GM12875 (cell line): ENCODE measurements around the gene MYH15.

Experiments used
- H3K4me3 ChIP-seq: one replicate; pipeline ENCODE4 v1.5.1; 2011; ENCODE audit warnings: low read depth, low read length, control low read depth
- TF ChIP-seq, protein P1 (sequence below): IDR thresholded peaks from 2 replicates; pipeline ENCODE4 v1.5.1; 2011; ENCODE audit warnings: low read depth, mild to moderate bottlenecking, control low read depth, inconsistent platforms, low read length, moderate library complexity, borderline replicate concordance; ENCODE audit not compliant: insufficient read depth

MYH15 gene

DNA sequence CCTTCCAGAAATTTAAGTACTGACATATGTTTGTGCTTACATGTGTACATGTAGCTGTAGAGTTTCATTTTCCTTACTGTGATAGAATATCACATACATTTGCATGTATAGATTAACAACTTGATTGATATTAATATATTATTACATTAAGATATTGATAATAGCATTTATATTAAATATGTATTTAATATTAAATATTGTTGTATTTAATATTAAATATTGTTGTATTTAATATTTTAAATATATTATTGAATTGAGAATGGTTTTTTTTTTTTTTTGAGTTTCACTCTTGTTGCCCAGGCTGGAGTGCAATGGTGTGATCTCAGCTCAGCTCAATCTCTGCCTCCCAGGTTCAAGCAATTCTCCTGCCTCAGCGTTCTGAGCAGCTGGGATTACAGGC is 76.5 kb downstream of the MYH15 start:
- H3K4me3 ChIP-seq, result no peak overlapping the region
- TF ChIP-seq, protein P1, sequence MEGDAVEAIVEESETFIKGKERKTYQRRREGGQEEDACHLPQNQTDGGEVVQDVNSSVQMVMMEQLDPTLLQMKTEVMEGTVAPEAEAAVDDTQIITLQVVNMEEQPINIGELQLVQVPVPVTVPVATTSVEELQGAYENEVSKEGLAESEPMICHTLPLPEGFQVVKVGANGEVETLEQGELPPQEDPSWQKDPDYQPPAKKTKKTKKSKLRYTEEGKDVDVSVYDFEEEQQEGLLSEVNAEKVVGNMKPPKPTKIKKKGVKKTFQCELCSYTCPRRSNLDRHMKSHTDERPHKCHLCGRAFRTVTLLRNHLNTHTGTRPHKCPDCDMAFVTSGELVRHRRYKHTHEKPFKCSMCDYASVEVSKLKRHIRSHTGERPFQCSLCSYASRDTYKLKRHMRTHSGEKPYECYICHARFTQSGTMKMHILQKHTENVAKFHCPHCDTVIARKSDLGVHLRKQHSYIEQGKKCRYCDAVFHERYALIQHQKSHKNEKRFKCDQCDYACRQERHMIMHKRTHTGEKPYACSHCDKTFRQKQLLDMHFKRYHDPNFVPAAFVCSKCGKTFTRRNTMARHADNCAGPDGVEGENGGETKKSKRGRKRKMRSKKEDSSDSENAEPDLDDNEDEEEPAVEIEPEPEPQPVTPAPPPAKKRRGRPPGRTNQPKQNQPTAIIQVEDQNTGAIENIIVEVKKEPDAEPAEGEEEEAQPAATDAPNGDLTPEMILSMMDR, result no peak

DNA sequence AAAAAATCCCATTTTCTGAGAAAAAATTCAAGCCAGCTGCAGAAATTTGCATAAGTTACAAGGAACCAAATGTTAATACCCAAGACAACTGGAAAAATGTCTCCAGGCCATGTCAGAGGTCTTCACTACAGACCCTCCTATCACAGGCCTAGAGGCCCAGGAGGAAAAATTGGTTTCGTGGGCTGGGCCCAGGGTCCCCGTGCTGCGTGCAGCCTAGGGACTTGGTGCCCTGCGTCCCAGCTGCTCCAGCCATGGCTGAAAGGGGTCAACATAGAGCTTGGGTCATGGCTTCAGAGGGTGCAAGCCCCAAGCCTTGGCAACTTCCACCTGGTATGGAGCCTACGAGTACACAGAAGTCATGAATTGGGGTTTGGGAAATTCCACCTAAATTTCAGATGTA is 78.0 kb downstream of the MYH15 start:
- TF ChIP-seq, protein P1, result no peak
- H3K4me3 ChIP-seq, result no peak overlapping the region

DNA sequence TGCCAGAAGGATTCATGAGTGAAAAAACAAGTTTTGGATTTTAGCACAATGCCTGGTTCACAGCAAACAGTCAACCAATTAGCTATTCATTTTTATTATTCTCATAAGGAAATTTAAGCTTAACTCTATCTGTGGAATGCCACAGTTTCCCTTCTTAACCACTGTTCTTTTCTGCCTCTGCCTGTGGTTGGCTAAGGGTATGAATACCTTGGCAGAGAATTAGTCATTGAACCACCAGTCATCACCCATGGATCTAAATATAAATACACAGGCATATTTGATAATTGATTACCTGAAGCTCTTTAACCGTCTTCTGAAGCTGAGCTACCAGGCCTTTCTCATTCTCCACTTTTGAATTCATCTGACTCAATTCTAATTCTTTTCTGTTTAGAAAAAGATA is 79.9 kb downstream of the MYH15 start:
- H3K4me3 ChIP-seq, result no peak overlapping the region
- TF ChIP-seq, protein P1, result no peak

DNA sequence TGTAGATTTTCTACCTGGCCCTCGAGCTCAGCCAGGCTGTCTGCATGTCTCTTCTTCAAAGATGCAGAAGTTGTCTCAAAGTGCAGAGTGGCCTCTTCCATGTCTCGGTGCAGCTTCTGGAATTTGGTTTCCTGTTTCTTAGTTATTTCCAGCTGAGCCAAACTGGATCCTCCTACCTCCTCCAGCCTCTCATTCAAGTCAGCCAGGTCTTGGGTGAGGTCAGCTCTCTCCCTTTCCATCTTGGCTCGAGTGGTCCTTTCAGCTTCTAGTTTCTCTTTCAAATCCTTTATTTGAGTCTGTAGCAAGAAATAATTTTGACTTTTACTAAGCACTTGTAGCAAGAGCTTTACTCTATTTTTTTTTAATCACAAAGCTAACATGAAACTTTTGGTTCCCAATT is 81.8 kb downstream of the MYH15 start:
- TF ChIP-seq, protein P1, result no peak
- H3K4me3 ChIP-seq, result no peak overlapping the region

DNA sequence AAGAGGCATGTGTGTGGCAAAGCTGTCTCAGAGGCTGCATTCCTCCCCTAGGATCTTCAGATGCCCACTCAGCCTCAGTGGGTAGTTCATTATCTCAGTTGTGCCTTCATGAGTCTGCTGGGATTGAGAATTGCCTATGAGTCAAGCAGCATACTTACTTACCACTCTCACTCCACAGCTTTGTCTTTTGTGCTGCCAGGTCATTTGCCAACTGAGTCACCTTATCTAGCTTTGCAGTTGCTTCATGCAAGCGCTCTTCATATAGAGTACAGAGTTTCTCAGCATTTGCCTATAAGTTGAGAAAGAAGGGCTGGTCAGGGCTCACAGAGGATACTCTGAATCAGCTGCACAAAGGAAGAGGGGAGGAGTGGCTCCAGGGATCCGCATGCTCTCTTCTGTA is 89.5 kb downstream of the MYH15 start:
- H3K4me3 ChIP-seq, result no peak overlapping the region
- TF ChIP-seq, protein P1, result no peak

DNA sequence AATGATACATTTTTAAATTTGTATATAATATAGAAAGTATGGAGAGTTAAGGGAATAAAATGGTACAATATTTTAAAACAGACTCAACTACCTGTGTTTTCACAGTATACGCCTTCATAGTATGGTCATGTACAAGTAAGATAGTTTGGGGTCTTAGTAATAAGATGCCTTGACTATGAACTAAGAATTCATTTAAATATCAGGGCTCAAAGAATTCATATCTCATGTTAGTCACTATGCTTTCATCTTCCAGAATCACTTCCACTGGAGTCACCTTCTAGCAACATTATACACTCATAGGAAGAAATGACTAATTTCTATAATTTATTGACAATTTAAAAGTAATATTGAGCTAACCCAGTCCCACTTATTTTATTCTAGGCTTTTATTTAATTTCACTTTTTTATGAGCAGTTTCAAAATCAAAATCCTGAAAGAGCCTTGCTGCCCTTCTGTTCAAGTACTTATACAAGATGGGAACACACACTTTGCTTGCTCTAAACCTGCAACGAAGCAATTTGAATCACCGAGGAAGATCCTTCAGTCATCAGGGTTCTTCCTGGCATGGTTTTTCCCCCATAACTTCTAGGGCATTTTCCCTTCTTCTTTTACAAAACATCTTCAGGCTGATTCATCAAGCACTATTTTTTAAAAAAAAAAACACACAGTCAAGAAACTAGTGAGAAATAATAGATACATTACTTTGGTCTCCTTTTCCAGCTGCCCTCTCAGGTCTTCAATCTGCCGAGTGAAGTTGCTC is 94.1 kb downstream of the MYH15 start:
- TF ChIP-seq, protein P1, result no peak
- no peak overlapping the region for H3K4me3 ChIP-seq

DNA sequence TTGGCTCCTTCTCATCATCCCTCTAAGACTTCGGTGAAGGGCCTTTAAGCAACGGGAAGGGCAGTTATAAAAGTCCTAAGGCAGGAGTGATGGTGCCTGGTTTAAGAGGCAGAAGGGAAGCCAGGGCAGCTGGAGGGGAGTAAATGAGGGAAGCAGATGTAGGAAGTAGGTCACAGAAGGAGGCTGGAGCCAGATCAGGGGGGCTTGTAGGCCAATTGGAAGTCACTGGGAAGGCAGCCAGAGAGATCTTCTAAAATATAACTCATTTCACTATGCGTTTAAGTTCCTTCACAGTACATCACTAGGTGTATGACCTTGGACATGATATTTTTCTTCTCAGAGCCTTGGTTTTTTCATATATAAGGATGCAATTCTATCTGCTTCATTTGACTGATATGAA is 94.7 kb downstream of the MYH15 start:
- TF ChIP-seq, protein P1, result no peak
- H3K4me3 ChIP-seq, result no peak overlapping the region
